K562 (cell line): ENCODE results near the gene TM4SF18.

Source experiments
- MYC ChIP-seq, 2 experiments: fragments of 250-450 bp in 1 of 2; sonication (Bioruptor Pico) in 1 of 2; IDR thresholded peaks; 2 replicates each; pipeline versions ENCODE4 v1.5.1 to v1.6.1; 2012 to 2021; ENCODE audit warnings: low read depth in 2 of 2, borderline replicate concordance in 1 of 2, improper control_type of control experiment in 1 of 2, low read length in 1 of 2, mild to moderate bottlenecking in 1 of 2, moderate library complexity in 1 of 2
- NRF1 ChIP-seq, 2 experiments: fragments of 450-650 bp; IDR thresholded peaks in 1 of 2; conservative IDR thresholded peaks in 1 of 2; 2 replicates each; pipeline ENCODE4 v1.6.1; 2014; ENCODE audit warnings: mild to moderate bottlenecking in 2 of 2
- SMAD1 ChIP-seq: fragments of 150-350 bp; IDR thresholded peaks from 2 replicates; pipeline ENCODE4 v1.6.1; 2014; ENCODE audit warnings: low read length, low read depth; ENCODE audit not compliant: partially characterized antibody
- TF ChIP-seq, protein P1 (sequence below), 2 experiments: fragments of 450-650 bp in 1 of 2; sonication (generic) in 1 of 2; formaldehyde crosslinking in 1 of 2; IDR thresholded peaks; 2 replicates each; pipeline versions ENCODE4 v1.7.1 to v1.9.0; 2016 to 2022; ENCODE audit warnings: inconsistent platforms in 1 of 2, mild to moderate bottlenecking in 1 of 2, missing genetic modification reagents in 1 of 2

- TF ChIP-seq SMAD1 = no peak
- TF ChIP-seq NRF1 (conservative IDR thresholded peaks at IDR 0.05 in 1 of 2, IDR thresholded peaks at IDR 0.05 in 1 of 2) = no peak
- no peak for TF ChIP-seq MYC (IDR thresholded peaks at IDR 0.05; ENCODE audit: low read depth, low read length)
- TF ChIP-seq MYC (CRISPR knock-in tag; IDR thresholded peaks at IDR 0.05; ENCODE audit: borderline replicate concordance, low read depth) = no peak
- TF ChIP-seq, protein P1, sequence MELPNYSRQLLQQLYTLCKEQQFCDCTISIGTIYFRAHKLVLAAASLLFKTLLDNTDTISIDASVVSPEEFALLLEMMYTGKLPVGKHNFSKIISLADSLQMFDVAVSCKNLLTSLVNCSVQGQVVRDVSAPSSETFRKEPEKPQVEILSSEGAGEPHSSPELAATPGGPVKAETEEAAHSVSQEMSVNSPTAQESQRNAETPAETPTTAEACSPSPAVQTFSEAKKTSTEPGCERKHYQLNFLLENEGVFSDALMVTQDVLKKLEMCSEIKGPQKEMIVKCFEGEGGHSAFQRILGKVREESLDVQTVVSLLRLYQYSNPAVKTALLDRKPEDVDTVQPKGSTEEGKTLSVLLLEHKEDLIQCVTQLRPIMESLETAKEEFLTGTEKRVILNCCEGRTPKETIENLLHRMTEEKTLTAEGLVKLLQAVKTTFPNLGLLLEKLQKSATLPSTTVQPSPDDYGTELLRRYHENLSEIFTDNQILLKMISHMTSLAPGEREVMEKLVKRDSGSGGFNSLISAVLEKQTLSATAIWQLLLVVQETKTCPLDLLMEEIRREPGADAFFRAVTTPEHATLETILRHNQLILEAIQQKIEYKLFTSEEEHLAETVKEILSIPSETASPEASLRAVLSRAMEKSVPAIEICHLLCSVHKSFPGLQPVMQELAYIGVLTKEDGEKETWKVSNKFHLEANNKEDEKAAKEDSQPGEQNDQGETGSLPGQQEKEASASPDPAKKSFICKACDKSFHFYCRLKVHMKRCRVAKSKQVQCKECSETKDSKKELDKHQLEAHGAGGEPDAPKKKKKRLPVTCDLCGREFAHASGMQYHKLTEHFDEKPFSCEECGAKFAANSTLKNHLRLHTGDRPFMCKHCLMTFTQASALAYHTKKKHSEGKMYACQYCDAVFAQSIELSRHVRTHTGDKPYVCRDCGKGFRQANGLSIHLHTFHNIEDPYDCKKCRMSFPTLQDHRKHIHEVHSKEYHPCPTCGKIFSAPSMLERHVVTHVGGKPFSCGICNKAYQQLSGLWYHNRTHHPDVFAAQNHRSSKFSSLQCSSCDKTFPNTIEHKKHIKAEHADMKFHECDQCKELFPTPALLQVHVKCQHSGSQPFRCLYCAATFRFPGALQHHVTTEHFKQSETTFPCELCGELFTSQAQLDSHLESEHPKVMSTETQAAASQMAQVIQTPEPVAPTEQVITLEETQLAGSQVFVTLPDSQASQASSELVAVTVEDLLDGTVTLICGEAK (IDR thresholded peaks at IDR 0.05) = no peak
- TF ChIP-seq, protein P1 (CRISPR knock-in tag; IDR thresholded peaks at IDR 0.05) = no peak
Observed at GRCh38 chr3:149316437-149316836, 17.0 kb downstream of the TM4SF18 start.
